ENCODE data around the gene TRUB1.

The TRUB1 gene

DNA sequence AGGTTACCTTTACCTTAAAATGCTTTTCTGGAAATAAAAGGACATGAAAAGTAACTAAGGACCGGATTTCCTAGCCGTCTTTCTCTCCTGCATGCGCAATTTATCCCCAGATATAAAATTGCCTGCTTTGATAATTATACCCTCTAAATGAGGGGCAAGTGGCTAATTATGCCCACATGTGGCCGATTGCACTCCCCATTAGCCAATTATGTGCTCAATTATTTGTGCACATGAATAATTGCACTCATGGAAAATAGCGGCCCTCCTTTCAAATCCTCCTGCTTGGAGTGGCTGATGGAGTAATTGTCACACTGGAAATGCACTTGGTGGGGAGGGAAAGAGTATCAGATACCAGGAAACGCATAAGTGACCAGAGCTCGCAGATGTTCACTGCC, 88.7 kb downstream of the TRUB1 start:
- Histone ChIP-seq H3K4me3 (IDR thresholded peaks at IDR 0.05; ENCODE audit: insufficient read depth, low read depth, low read length) (no peak overlapping the region), H2AFZ (ENCODE audit: low read depth) (no peak overlapping the region), H3K4me1 (ENCODE audit: low read depth, poor library complexity, severe bottlenecking) (peaks cover 13% of the 10 kb centered on the region), H3K79me2 (ENCODE audit: insufficient read depth, low read depth) (no peaks in the 10 kb centered on the region), H3K36me3 (ENCODE audit: insufficient read depth) (no peaks in the 10 kb centered on the region), H3K27ac (no peak overlapping the region), H3K4me2 (no peak overlapping the region), H3K27me3 (ENCODE audit: insufficient read depth, low read depth) (no peaks in the 10 kb centered on the region), H3K9ac (no peak overlapping the region), H4K20me1 (ENCODE audit: insufficient read depth) (no peaks in the 10 kb centered on the region)
- TF ChIP-seq, protein P1, sequence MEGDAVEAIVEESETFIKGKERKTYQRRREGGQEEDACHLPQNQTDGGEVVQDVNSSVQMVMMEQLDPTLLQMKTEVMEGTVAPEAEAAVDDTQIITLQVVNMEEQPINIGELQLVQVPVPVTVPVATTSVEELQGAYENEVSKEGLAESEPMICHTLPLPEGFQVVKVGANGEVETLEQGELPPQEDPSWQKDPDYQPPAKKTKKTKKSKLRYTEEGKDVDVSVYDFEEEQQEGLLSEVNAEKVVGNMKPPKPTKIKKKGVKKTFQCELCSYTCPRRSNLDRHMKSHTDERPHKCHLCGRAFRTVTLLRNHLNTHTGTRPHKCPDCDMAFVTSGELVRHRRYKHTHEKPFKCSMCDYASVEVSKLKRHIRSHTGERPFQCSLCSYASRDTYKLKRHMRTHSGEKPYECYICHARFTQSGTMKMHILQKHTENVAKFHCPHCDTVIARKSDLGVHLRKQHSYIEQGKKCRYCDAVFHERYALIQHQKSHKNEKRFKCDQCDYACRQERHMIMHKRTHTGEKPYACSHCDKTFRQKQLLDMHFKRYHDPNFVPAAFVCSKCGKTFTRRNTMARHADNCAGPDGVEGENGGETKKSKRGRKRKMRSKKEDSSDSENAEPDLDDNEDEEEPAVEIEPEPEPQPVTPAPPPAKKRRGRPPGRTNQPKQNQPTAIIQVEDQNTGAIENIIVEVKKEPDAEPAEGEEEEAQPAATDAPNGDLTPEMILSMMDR (conservative IDR thresholded peaks at IDR 0.05; ENCODE audit: low read depth, low read length): no peak

All from KMS-11 (cell line).